ENCODE data around the gene FAM135A.

Gene FAM135A

DNA sequence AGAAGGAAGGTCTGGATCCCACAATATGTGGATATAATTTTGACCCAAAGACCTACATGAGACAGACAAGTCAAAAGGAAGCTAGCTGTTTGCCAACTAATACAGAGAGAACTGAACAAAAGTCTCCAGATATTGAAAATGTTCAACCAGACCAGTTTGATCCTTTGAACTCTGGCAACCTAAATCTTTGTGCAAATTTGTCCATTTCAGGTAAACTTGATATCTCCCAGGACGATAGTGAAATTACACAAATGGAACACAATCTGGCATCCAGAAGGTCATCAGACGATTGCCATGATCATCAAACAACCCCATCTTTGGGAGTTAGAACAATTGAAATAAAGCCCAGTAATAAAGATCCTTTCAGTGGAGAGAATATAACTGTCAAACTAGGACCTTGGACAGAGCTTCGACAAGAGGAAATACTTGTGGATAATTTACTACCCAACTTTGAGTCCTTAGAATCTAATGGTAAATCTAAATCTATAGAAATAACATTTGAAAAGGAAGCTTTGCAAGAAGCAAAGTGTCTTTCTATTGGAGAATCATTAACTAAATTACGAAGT lies 111.5 kb downstream of the FAM135A start:
- no peak for TF ChIP-seq CTCF (IDR thresholded peaks at IDR 0.05)

GRCh38 chr6:70527071-70527737 lies 113.9 kb downstream of the FAM135A start:
- TF ChIP-seq CTCF (IDR thresholded peaks at IDR 0.05), result no peak

GRCh38 chr6:70530023-70530422 lies 116.7 kb downstream of the FAM135A start:
- TF ChIP-seq CTCF (IDR thresholded peaks at IDR 0.05), result no peak

- TF ChIP-seq CTCF (IDR thresholded peaks at IDR 0.05), result no peak
Observed at GRCh38 chr6:70531133-70531532, 117.8 kb downstream of the FAM135A start.

- no peak for TF ChIP-seq CTCF (IDR thresholded peaks at IDR 0.05)
Observed at GRCh38 chr6:70537266-70537665, 124.0 kb downstream of the FAM135A start.

DNA sequence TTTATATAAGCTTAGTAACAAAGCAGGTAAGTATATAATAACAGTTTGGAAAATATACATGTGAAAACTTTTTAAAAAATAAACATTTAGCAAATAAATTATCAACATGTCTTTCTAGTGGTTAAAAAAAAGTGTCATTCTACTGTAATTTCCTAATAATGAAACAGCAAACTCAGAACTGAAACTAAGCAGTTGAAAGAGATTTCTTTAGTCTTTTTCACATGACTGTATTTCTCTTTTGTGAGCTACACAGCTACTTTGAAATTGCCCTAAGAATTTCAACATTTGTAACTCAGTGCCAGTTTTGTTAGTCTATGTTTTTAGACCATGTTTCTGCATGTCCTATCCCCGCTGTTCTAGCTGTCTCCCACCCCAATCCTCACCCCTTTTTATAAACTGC lies 125.1 kb downstream of the FAM135A start:
- TF ChIP-seq CTCF (IDR thresholded peaks at IDR 0.05), result no peak

DNA sequence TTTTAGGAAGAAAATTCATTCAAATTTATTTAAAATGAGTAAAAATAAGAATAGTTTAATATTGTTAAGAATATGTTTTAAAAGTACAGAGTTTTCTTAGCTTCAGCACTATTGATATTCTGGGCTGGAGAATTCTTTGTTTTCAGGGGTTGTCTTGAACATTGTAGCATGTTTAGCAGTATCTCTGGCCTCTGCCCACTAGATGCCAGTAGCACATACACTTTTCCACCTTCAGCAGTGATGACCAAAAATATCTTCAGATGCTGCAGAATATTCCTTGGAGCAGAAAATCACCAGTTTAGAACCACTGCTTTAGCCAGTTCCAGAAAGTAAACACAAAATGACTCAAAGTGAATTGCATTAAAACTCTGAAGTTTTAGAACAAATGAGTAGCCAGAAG lies 134.0 kb downstream of the FAM135A start:
- TF ChIP-seq CTCF (IDR thresholded peaks at IDR 0.05), result peak; percentile 55
